HEK293T (cell line): Measurements from ENCODE around the gene GNB4.

Source experiments
- CTBP1 ChIP-seq: fragments of 450-650 bp; IDR thresholded peaks from 2 replicates; pipeline ENCODE4 v1.6.1; 2016; ENCODE audit warnings: borderline replicate concordance
- ELF4 ChIP-seq: fragments of 450-650 bp; IDR thresholded peaks from 2 replicates; pipeline ENCODE4 v1.6.1; 2017; ENCODE audit warnings: antibody characterized with exemption
- FOXA1 ChIP-seq: fragments of 450-650 bp; IDR thresholded peaks from 2 replicates; pipeline ENCODE4 v1.6.1; 2016; ENCODE audit warnings: mild to moderate bottlenecking
- FOXK2 ChIP-seq: fragments of 450-650 bp; IDR thresholded peaks from 2 replicates; pipeline ENCODE4 v1.6.1; 2016; ENCODE audit warnings: mild to moderate bottlenecking
- FOXM1 ChIP-seq: fragments of 450-650 bp; IDR thresholded peaks from 2 replicates; pipeline ENCODE4 v1.6.1; 2017; ENCODE audit warnings: mild to moderate bottlenecking, borderline replicate concordance
- LEF1 ChIP-seq: fragments of 450-650 bp; IDR thresholded peaks from 2 replicates; pipeline ENCODE4 v1.6.1; 2017; ENCODE audit warnings: mild to moderate bottlenecking, borderline replicate concordance
- SP1 ChIP-seq: fragments of 450-650 bp; IDR thresholded peaks from 2 replicates; pipeline ENCODE4 v1.6.1; 2017
- TARDBP ChIP-seq: fragments of 450-650 bp; IDR thresholded peaks from 2 replicates; pipeline ENCODE4 v1.6.1; 2016
- TF ChIP-seq, protein P1 (sequence below): fragments of 450-650 bp; IDR thresholded peaks from 2 replicates; pipeline ENCODE4 v1.6.1; 2016

DNA sequence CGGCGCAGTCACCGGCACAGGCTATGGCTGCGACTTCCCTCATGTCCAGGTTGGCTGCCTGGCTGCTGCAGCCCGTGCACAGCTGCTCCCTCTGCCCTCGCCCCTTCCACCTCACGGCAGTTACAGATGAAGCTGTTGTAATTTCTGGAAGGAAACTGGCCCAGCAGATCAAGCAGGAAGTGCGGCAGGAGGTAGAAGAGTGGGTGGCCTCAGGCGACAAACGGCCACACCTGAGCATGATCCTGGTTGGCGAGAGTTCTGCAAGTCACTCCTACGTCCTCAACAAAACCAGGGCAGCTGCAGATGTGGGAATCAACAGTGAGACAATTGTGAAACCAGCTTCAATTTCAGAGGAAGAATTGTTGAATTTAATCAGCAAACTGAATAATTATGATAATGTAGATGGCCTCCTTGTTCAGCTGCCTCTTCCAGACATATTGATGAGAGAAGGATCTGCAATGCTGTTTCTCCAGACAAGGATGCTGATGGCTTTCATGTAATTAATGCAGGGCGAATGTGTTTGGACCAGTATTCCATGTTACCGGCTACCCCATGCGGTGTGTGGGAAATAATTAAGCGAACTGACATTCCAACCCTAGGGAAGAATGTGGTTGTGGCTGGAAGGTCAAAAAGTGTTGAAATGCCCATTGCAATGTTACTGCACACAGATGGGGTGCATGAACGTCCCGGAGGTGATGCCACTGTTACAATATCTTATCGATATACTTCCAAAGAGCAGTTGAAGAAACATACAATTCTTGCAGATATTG lies 13.2 kb upstream of the GNB4 start:
- TF ChIP-seq CTBP1 (no peak), SP1 (no peak), FOXA1 (no peak), TARDBP (no peak), LEF1 (no peak), ELF4 (no peak), FOXM1 (no peak), FOXK2 (no peak)
- TF ChIP-seq, protein P1, sequence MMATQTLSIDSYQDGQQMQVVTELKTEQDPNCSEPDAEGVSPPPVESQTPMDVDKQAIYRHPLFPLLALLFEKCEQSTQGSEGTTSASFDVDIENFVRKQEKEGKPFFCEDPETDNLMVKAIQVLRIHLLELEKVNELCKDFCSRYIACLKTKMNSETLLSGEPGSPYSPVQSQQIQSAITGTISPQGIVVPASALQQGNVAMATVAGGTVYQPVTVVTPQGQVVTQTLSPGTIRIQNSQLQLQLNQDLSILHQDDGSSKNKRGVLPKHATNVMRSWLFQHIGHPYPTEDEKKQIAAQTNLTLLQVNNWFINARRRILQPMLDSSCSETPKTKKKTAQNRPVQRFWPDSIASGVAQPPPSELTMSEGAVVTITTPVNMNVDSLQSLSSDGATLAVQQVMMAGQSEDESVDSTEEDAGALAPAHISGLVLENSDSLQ = no peak
